ENCODE measurements around the gene CLN6. TPM values are rescaled to one million over a fixed set of nuclear protein-coding genes. Genes with fewer than 3 reads are reported as not detected.

The CLN6 gene
- total RNA-seq, 3 donors from 2014 or later (not counting 1 experiment from before 2014, with no cell fraction given): 14.9 to 19.0 (median 15.5) TPM

- Mint-ChIP-seq H3K4me3 (no peak overlapping the region), H3K36me3 (peaks cover 29% of the 10 kb centered on the region)
Measured at GRCh38 chr15:68186671-68187397, 42.7 kb downstream of the CLN6 start.

GRCh38 chr15:68184616-68185480 is 44.7 kb downstream of the CLN6 start:
- no peak for DNase-seq
- Mint-ChIP-seq H3K27ac (no peak overlapping the region), H3K36me3 (peaks cover 29% of the 10 kb centered on the region)

More at GRCh38 chr15:68186671-68187397, 42.7 kb downstream of the CLN6 start:
- Mint-ChIP-seq H3K27ac (no peak overlapping the region), H3K27me3 (ENCODE audit: low read depth in 2 of 2) (no peaks in the 10 kb centered on the region), H3K9me3 (no peaks in the 10 kb centered on the region), H3K4me1 (peaks cover 0 to 5% of the 10 kb centered on the region in 2 donors)
- H3K9me3 ChIP-seq (ENCODE audit: control insufficient read depth, insufficient read depth, low read length): no peaks in the 10 kb centered on the region
- H3K36me3 ChIP-seq (ENCODE audit: control insufficient read depth, insufficient read depth, low read length): peaks cover 74% of the 10 kb centered on the region
- no peaks in the 10 kb centered on the region for H3K27me3 ChIP-seq (ENCODE audit: control insufficient read depth, insufficient read depth, low read length)
- ATAC-seq (no peak), DNase-seq (no peak)
- intact Hi-C loops (cut with micrococcal nuclease): no loop called here
- H3K4me3 ChIP-seq (ENCODE audit: low read length): no peak overlapping the region
- no peak overlapping the region for H3K27ac ChIP-seq (ENCODE audit: low read length)
- no peaks in the 10 kb centered on the region for H3K4me1 ChIP-seq (ENCODE audit: control insufficient read depth, insufficient read depth, low read length)
- TF ChIP-seq, protein P1, sequence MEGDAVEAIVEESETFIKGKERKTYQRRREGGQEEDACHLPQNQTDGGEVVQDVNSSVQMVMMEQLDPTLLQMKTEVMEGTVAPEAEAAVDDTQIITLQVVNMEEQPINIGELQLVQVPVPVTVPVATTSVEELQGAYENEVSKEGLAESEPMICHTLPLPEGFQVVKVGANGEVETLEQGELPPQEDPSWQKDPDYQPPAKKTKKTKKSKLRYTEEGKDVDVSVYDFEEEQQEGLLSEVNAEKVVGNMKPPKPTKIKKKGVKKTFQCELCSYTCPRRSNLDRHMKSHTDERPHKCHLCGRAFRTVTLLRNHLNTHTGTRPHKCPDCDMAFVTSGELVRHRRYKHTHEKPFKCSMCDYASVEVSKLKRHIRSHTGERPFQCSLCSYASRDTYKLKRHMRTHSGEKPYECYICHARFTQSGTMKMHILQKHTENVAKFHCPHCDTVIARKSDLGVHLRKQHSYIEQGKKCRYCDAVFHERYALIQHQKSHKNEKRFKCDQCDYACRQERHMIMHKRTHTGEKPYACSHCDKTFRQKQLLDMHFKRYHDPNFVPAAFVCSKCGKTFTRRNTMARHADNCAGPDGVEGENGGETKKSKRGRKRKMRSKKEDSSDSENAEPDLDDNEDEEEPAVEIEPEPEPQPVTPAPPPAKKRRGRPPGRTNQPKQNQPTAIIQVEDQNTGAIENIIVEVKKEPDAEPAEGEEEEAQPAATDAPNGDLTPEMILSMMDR (IDR thresholded peaks at IDR 0.05): no peak
- 100% methylated on average over 2 of the region's 5 CpGs for WGBS (ENCODE audit: insufficient coverage)

DNA sequence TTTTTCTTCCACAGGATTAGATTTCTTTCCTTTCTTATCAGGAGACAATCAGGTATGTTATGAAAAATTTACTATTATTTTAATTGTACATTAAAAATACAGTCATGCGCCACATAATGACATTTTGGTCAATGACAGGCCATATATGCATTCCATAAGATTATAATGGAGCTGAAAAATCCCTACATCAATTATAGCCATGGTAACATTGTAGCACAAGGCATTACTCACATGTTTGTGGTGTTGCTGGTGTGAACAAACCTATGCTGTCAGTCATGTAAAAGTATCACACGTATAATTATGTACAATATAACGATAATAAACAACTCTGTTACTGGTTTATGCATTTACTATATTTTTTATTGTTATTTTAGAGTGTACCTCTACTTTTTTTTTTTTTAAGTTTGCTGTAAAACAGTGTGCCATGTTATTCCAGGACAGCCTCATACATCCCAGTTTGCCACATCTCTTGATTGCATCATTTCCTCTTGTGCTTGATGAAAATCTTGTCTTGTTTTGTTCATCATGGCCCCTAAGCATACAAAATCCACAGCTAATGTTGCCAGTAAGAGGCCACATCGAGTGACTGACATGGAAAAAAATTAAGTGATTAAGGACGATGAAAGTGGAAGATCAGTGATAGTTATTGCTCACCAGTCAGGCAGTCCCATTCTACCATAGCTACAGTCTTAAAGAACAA is 45.8 kb downstream of the CLN6 start:
- H3K36me3 Mint-ChIP-seq: peaks cover 24% of the 10 kb centered on the region

More at GRCh38 chr15:68184616-68185480, 44.7 kb downstream of the CLN6 start:
- Mint-ChIP-seq H3K9me3 (no peaks in the 10 kb centered on the region), H3K4me3 (no peak overlapping the region), H3K4me1 (peaks cover 5% of the 10 kb centered on the region in 2 donors), H3K27me3 (ENCODE audit: low read depth in 2 of 2) (no peaks in the 10 kb centered on the region)
- WGBS (ENCODE audit: insufficient coverage): 90% methylated on average over 5 of the region's 5 CpGs
- no peak overlapping the region for H3K4me3 ChIP-seq (ENCODE audit: low read length)
- no peaks in the 10 kb centered on the region for H3K27me3 ChIP-seq (ENCODE audit: control insufficient read depth, insufficient read depth, low read length)
- no peak overlapping the region for H3K27ac ChIP-seq (ENCODE audit: low read length)
- ATAC-seq: no peak
- intact Hi-C loops (cut with micrococcal nuclease): no loop called here
- peaks cover 78% of the 10 kb centered on the region for H3K36me3 ChIP-seq (ENCODE audit: control insufficient read depth, insufficient read depth, low read length)
- H3K9me3 ChIP-seq (ENCODE audit: control insufficient read depth, insufficient read depth, low read length): no peaks in the 10 kb centered on the region
- TF ChIP-seq, protein P1 (IDR thresholded peaks at IDR 0.05): no peak
- no peaks in the 10 kb centered on the region for H3K4me1 ChIP-seq (ENCODE audit: control insufficient read depth, insufficient read depth, low read length)

More for the DNA sequence above, 45.8 kb downstream of the CLN6 start:
- peaks cover 73% of the 10 kb centered on the region for H3K36me3 ChIP-seq (ENCODE audit: control insufficient read depth, insufficient read depth, low read length)
- H3K4me1 ChIP-seq (ENCODE audit: control insufficient read depth, insufficient read depth, low read length): no peaks in the 10 kb centered on the region
- no peaks in the 10 kb centered on the region for H3K27me3 Mint-ChIP-seq (ENCODE audit: low read depth in 2 of 2)
- no peaks in the 10 kb centered on the region for H3K9me3 ChIP-seq (ENCODE audit: control insufficient read depth, insufficient read depth, low read length)
- H3K4me3 Mint-ChIP-seq: no peak overlapping the region
- H3K27me3 ChIP-seq (ENCODE audit: control insufficient read depth, insufficient read depth, low read length): no peaks in the 10 kb centered on the region
- DNase-seq (no peak), ATAC-seq (no peak)
- H3K4me3 ChIP-seq (ENCODE audit: low read length): no peak overlapping the region
- peaks cover 5% of the 10 kb centered on the region in 2 donors for H3K4me1 Mint-ChIP-seq
- no peak overlapping the region for H3K27ac Mint-ChIP-seq
- 100% methylated on average over 1 of the region's 5 CpGs for WGBS (ENCODE audit: insufficient coverage)
- TF ChIP-seq, protein P1 (IDR thresholded peaks at IDR 0.05): no peak
- intact Hi-C loops (cut with micrococcal nuclease): no loop called here
- H3K9me3 Mint-ChIP-seq: no peaks in the 10 kb centered on the region
- no peak overlapping the region for H3K27ac ChIP-seq (ENCODE audit: low read length)

All from natural killer cell (primary cell).